Brain microvascular endothelial cell (primary cell): ENCODE results near the gene APMAP.

Experiments used
- DNase-seq: peaks from one replicate; pipeline ENCODE4 v3.0.0-alpha.2; 2020
- H3K27ac ChIP-seq: fragments of 250-450 bp; sonication (Bioruptor Pico); 2 replicates; pipeline ENCODE4 v1.5.1; 2020; ENCODE audit warnings: mild to moderate bottlenecking, moderate library complexity
- H3K27me3 ChIP-seq: fragments of 250-450 bp; sonication (Bioruptor Pico); replicated peaks from 2 replicates; pipeline ENCODE4 v1.5.1; 2020; ENCODE audit warnings: mild to moderate bottlenecking
- H3K36me3 ChIP-seq: fragments of 250-450 bp; sonication (Bioruptor Pico); replicated peaks from 2 replicates; pipeline ENCODE4 v1.5.1; 2020; ENCODE audit warnings: mild to moderate bottlenecking
- H3K4me3 ChIP-seq: 2 replicates; pipeline ENCODE4 v1.5.1; 2011; ENCODE audit warnings: low read depth, mild to moderate bottlenecking, control low read depth, low read length, moderate library complexity
- CTCF ChIP-seq: IDR thresholded peaks from 2 replicates; pipeline ENCODE4 v1.5.1; 2011; ENCODE audit warnings: low read depth, mild to moderate bottlenecking, moderate library complexity, low read length, control low read depth, inconsistent platforms; ENCODE audit errors: missing control alignments
- in situ Hi-C: cut with HindIII; loops from 2 replicates; pipeline ENCODE4 v1.10.0; 2017; ENCODE audit warnings: low sequenced_read_pairs, low pct_ligation_motif_present

APMAP gene

GRCh38 chr20:25000268-25000801 is 7.8 kb upstream of the APMAP start:
- Histone ChIP-seq H3K27ac (no peak overlapping the region), H3K36me3 (no peaks in the 10 kb centered on the region), H3K27me3 (peaks cover 5% of the 10 kb centered on the region), H3K4me3 (no peak overlapping the region)
- TF ChIP-seq CTCF = peak; percentile 41
- in situ Hi-C loops = no loop called here
- peak; percentile 4 for DNase-seq

DNA sequence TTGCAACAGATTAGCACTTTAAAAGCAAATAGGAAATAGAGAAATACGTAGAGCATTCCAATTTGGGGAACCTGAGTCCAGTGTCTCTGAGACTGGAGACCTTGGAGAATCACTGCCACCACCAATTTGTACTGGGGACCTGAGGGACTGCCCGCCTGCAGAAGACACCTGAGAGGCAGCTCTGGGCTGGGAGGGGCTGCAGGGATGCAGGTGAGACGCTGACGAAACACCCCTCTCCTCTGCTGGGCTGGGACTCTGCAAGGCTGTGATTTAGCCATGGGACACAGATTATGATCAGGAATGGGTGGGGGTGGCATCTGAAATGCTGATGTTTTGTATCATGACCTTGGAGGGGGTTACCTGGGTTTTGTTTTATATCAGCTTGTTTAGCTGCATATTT is 7.0 kb upstream of the APMAP start:
- in situ Hi-C loops = no loop called here
- no peak overlapping the region for H3K27ac ChIP-seq
- peaks cover 5% of the 10 kb centered on the region for H3K27me3 ChIP-seq
- no peaks in the 10 kb centered on the region for H3K36me3 ChIP-seq
- no peak for TF ChIP-seq CTCF
- no peak overlapping the region for H3K4me3 ChIP-seq
- no peak for DNase-seq

DNA sequence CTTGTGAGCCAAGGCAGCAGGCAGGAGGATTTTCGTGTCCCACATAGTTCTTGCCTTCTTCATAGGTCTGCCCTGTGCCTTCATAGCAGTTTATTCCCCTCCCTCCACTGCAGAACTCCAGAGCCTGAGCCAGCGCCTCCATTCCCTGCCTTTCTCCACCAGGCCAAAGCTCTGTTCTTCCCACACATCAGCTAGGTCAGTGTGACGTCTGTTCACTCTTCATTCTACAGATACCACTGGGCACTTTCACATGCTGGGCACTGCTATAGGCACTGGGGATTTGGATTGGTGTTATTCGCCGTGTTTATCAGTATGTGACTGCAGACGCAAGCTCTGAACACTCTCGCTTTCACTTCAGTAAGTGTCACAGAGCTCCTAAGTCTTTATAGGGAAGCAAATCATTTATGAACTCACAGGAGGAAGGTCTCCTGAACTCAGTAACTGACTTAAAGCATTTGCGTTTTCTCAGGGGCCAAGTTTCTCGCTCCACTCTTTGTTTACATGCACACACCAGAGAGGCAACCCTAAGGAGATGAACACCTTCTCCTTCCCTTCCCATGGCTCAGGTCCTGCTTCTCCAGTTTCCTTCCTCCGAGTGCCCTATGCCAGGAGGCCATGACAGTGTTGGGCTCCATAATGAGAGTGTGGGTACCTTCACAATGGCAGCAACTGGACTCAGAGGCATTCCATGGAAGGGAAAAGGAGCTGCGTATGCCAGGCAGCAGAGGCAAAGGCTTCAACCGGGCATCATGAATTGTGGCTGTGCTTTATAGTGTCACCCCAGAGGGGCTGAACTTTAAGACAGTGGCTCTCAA is 6.3 kb upstream of the APMAP start:
- no peak for TF ChIP-seq CTCF
- in situ Hi-C loops = no loop called here
- H3K36me3 ChIP-seq = no peaks in the 10 kb centered on the region
- H3K4me3 ChIP-seq = no peak overlapping the region
- H3K27ac ChIP-seq = no peak overlapping the region
- H3K27me3 ChIP-seq = peaks cover 5% of the 10 kb centered on the region
- DNase-seq = no peak

DNA sequence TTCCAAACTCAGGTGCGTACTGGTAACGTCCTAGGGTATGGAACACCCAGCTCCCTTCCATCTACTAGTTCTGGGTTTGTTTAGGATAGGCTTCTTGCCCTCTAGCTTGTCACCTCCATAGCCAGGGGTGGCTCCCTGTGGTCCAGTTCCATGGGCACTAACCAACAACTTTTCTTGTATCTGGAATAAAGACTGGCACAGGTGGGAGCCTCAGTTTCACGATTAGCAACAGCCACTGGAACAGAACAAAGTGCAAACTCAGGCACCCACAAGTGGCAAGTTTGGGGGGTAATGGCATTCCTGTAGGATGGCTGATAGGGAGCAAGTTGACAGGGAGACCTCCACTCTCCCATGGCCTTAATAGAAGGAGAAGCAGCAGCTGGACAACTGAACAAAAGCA is 5.6 kb upstream of the APMAP start:
- no peak for TF ChIP-seq CTCF
- Histone ChIP-seq H3K36me3 (no peaks in the 10 kb centered on the region), H3K4me3 (no peak overlapping the region), H3K27me3 (peaks cover 5% of the 10 kb centered on the region), H3K27ac (no peak overlapping the region)
- no peak for DNase-seq
- in situ Hi-C loops = no loop called here

- H3K27me3 ChIP-seq = peaks cover 5% of the 10 kb centered on the region
- no peak for DNase-seq
- in situ Hi-C loops = no loop called here
- H3K27ac ChIP-seq = no peak overlapping the region
- no peak overlapping the region for H3K4me3 ChIP-seq
- H3K36me3 ChIP-seq = no peaks in the 10 kb centered on the region
- TF ChIP-seq CTCF = no peak
Measured at GRCh38 chr20:24996449-24997377, 4.2 kb upstream of the APMAP start.
